ENCODE results near the gene HCFC2.

DNA sequence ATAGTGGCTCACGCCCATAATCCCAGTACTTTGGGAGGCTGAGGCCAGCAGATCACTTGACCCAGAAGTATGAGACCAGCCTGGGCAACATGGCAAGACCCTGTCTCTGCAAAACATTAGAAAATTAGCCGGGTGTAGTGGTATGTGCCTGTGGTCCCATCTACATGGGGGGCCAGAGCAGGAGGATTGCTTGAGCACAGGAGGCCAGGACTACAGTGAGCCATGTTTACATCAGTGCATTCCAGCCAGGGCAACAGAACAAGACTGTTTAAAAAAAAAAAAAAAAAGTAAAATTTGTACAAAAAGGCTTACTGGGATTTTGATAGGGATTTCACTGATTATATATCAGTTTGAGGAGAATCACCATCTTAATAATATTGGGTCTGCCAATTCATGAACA, 7.8 kb downstream of the HCFC2 start:
- TF ChIP-seq, protein P1, sequence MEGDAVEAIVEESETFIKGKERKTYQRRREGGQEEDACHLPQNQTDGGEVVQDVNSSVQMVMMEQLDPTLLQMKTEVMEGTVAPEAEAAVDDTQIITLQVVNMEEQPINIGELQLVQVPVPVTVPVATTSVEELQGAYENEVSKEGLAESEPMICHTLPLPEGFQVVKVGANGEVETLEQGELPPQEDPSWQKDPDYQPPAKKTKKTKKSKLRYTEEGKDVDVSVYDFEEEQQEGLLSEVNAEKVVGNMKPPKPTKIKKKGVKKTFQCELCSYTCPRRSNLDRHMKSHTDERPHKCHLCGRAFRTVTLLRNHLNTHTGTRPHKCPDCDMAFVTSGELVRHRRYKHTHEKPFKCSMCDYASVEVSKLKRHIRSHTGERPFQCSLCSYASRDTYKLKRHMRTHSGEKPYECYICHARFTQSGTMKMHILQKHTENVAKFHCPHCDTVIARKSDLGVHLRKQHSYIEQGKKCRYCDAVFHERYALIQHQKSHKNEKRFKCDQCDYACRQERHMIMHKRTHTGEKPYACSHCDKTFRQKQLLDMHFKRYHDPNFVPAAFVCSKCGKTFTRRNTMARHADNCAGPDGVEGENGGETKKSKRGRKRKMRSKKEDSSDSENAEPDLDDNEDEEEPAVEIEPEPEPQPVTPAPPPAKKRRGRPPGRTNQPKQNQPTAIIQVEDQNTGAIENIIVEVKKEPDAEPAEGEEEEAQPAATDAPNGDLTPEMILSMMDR (IDR thresholded peaks at IDR 0.05; ENCODE audit: low read depth, low read length, missing input control), result no peak
- TF ChIP-seq, protein P2, sequence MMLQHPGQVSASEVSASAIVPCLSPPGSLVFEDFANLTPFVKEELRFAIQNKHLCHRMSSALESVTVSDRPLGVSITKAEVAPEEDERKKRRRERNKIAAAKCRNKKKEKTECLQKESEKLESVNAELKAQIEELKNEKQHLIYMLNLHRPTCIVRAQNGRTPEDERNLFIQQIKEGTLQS (IDR thresholded peaks at IDR 0.05), result no peak
- TF ChIP-seq RAD21 (IDR thresholded peaks at IDR 0.05), result no peak
- no peak for TF ChIP-seq RXRA (IDR thresholded peaks at IDR 0.05)
- no peak for TF ChIP-seq GABPA (IDR thresholded peaks at IDR 0.05 in 1 of 2, conservative IDR thresholded peaks at IDR 0.05 in 1 of 2)
- TF ChIP-seq, protein P3, sequence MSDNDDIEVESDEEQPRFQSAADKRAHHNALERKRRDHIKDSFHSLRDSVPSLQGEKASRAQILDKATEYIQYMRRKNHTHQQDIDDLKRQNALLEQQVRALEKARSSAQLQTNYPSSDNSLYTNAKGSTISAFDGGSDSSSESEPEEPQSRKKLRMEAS (IDR thresholded peaks at IDR 0.05), result no peak
- TF ChIP-seq, protein P4, sequence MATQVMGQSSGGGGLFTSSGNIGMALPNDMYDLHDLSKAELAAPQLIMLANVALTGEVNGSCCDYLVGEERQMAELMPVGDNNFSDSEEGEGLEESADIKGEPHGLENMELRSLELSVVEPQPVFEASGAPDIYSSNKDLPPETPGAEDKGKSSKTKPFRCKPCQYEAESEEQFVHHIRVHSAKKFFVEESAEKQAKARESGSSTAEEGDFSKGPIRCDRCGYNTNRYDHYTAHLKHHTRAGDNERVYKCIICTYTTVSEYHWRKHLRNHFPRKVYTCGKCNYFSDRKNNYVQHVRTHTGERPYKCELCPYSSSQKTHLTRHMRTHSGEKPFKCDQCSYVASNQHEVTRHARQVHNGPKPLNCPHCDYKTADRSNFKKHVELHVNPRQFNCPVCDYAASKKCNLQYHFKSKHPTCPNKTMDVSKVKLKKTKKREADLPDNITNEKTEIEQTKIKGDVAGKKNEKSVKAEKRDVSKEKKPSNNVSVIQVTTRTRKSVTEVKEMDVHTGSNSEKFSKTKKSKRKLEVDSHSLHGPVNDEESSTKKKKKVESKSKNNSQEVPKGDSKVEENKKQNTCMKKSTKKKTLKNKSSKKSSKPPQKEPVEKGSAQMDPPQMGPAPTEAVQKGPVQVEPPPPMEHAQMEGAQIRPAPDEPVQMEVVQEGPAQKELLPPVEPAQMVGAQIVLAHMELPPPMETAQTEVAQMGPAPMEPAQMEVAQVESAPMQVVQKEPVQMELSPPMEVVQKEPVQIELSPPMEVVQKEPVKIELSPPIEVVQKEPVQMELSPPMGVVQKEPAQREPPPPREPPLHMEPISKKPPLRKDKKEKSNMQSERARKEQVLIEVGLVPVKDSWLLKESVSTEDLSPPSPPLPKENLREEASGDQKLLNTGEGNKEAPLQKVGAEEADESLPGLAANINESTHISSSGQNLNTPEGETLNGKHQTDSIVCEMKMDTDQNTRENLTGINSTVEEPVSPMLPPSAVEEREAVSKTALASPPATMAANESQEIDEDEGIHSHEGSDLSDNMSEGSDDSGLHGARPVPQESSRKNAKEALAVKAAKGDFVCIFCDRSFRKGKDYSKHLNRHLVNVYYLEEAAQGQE (IDR thresholded peaks at IDR 0.05), result no peak
- TF ChIP-seq NR2F2 (IDR thresholded peaks at IDR 0.05), result no peak
- no peak for TF ChIP-seq EGR1 (IDR thresholded peaks at IDR 0.05; ENCODE audit: low read depth in 2 of 2)
- TF ChIP-seq YY1 (IDR thresholded peaks at IDR 0.05), result no peak
- no peak for TF ChIP-seq ZBTB33 (IDR thresholded peaks at IDR 0.05)
- no peak for TF ChIP-seq SP1 (IDR thresholded peaks at IDR 0.05)
- TF ChIP-seq TAF1 (conservative IDR thresholded peaks at IDR 0.05), result no peak
- TF ChIP-seq FOXA1 (IDR thresholded peaks at IDR 0.05), result no peak

Measured in liver (tissue), 3 donors.